ENCODE data around the gene C1orf216.
"Not testable (repeated sequence)": the region's sequence is repeated elsewhere in the genome, so short reads cannot be mapped to it uniquely, and the experiment has no call there.

Gene C1orf216
- 8.1 to 15.6 reads per million in 2 donors for total RNA-seq

GRCh38 chr1:35718492-35719336 lies at the start of gene C1orf216:
TSS of gene C1orf216 (minus strand) at chr1:35718884. CDS start at chr1:35716321, 2,563 bp downstream.
- peak; percentile 38 to 84 (median 65) for DNase-seq

GRCh38 chr1:35764283-35764682 lies 45.6 kb upstream of the C1orf216 start:
- DNase-seq: no peak

- no peak for DNase-seq
These were observed 44.5 kb upstream of the C1orf216 start for GRCh38 chr1:35763201-35763600.

- no peak for DNase-seq
These were observed 43.5 kb upstream of the C1orf216 start for GRCh38 chr1:35762141-35762540.

GRCh38 chr1:35756064-35756463 lies 37.4 kb upstream of the C1orf216 start:
- DNase-seq: no peak

- DNase-seq: peak in 1 of 5 experiments; percentile 56
These were observed 35.1 kb upstream of the C1orf216 start for GRCh38 chr1:35753626-35754260.

- DNase-seq: no peak
These were observed 29.6 kb upstream of the C1orf216 start for GRCh38 chr1:35748326-35748725.

- DNase-seq: no peak
These were observed 26.5 kb upstream of the C1orf216 start for GRCh38 chr1:35745124-35745730.

GRCh38 chr1:35737120-35737519 lies 18.4 kb upstream of the C1orf216 start:
- no peak for DNase-seq

- DNase-seq: no peak
These were observed 8.9 kb upstream of the C1orf216 start for GRCh38 chr1:35727434-35728040.

- peak in 3 of 5 experiments; percentile 24 to 62 (median 37) for DNase-seq
These were observed 8.1 kb upstream of the C1orf216 start for GRCh38 chr1:35726450-35727433.

GRCh38 chr1:35725596-35725995 lies 6.9 kb upstream of the C1orf216 start:
- DNase-seq: no peak

GRCh38 chr1:35717911-35718476 lies 690 bp downstream of the C1orf216 start:
- no peak for DNase-seq

- DNase-seq: peak; percentile 45 to 84 (median 65)
These were observed 3.1 kb downstream of the C1orf216 start for GRCh38 chr1:35715568-35716002.

- DNase-seq: no peak
These were observed 3.6 kb downstream of the C1orf216 start for GRCh38 chr1:35714921-35715567.

- DNase-seq: not testable (repeated sequence)
These were observed 7.6 kb downstream of the C1orf216 start for GRCh38 chr1:35711098-35711497.

GRCh38 chr1:35708952-35709351 lies 9.7 kb downstream of the C1orf216 start:
- DNase-seq: no peak

- DNase-seq: peak in 1 of 5 experiments; percentile 22
These were observed 10.2 kb downstream of the C1orf216 start for GRCh38 chr1:35708441-35708921.

- DNase-seq: peak in 2 of 5 experiments; percentile 6 to 24
These were observed 10.9 kb downstream of the C1orf216 start for GRCh38 chr1:35707601-35708440.
